ENCODE measurements around the gene IKZF1.
A peak's percentile ranks its signal among the peaks of the same experiment; 100 is the strongest.

IKZF1 gene

GRCh38 chr7:50339990-50340500, 35.5 kb downstream of the IKZF1 start:
- Histone ChIP-seq H3K9me3 (ENCODE audit: insufficient read depth, low read depth, low read length) (no peaks in the 10 kb centered on the region), H3K9me2 (replicated peaks; ENCODE audit: low read depth, low read length) (no peaks in the 10 kb centered on the region), H3K36me3 (ENCODE audit: insufficient read depth, low read length) (peaks cover 26% of the 10 kb centered on the region; the same call in 1 of the 2 replicates), H3F3A (ENCODE audit: low read depth) (no peaks in the 10 kb centered on the region), H2AFZ (ENCODE audit: low read length) (no peak overlapping the region), H3K27me3 (ENCODE audit: insufficient read depth, low read length, poor library complexity, severe bottlenecking) (no peaks in the 10 kb centered on the region), H3K4me2 (ENCODE audit: low read depth, low read length, poor library complexity, severe bottlenecking) (peak overlapping the region; percentile 50), H3K4me3 (ENCODE audit: low read length, poor library complexity, severe bottlenecking) (no peak overlapping the region), H3K79me2 (ENCODE audit: insufficient read depth, low read length) (peaks cover 97% of the 10 kb centered on the region), H3K9ac (ENCODE audit: low read depth, low read length, poor library complexity, severe bottlenecking) (no peak overlapping the region), H4K20me1 (ENCODE audit: insufficient read depth, low read length, poor library complexity, severe bottlenecking) (no peaks in the 10 kb centered on the region), H3K4me1 (ENCODE audit: insufficient read depth, low read length, poor library complexity, severe bottlenecking) (peaks cover 68% of the 10 kb centered on the region)
- TF ChIP-seq EZH2phosphoT487 (IDR thresholded peaks at IDR 0.05; ENCODE audit: borderline replicate concordance): no peak
- TF ChIP-seq, protein P1, sequence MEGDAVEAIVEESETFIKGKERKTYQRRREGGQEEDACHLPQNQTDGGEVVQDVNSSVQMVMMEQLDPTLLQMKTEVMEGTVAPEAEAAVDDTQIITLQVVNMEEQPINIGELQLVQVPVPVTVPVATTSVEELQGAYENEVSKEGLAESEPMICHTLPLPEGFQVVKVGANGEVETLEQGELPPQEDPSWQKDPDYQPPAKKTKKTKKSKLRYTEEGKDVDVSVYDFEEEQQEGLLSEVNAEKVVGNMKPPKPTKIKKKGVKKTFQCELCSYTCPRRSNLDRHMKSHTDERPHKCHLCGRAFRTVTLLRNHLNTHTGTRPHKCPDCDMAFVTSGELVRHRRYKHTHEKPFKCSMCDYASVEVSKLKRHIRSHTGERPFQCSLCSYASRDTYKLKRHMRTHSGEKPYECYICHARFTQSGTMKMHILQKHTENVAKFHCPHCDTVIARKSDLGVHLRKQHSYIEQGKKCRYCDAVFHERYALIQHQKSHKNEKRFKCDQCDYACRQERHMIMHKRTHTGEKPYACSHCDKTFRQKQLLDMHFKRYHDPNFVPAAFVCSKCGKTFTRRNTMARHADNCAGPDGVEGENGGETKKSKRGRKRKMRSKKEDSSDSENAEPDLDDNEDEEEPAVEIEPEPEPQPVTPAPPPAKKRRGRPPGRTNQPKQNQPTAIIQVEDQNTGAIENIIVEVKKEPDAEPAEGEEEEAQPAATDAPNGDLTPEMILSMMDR (conservative IDR thresholded peaks at IDR 0.05; ENCODE audit: low read length): no peak

GRCh38 chr7:50341724-50342123, 37.2 kb downstream of the IKZF1 start:
- Histone ChIP-seq H3K4me2 (ENCODE audit: low read depth, low read length, poor library complexity, severe bottlenecking) (peak overlapping the region; percentile 5), H3K36me3 (ENCODE audit: insufficient read depth, low read length) (peaks cover 42% of the 10 kb centered on the region; the same call in 1 of the 2 replicates), H3K9me2 (replicated peaks; ENCODE audit: low read depth, low read length) (no peaks in the 10 kb centered on the region), H3K9me3 (ENCODE audit: insufficient read depth, low read depth, low read length) (no peaks in the 10 kb centered on the region), H3K4me1 (ENCODE audit: insufficient read depth, low read length, poor library complexity, severe bottlenecking) (peaks cover 58% of the 10 kb centered on the region), H3F3A (ENCODE audit: low read depth) (no peaks in the 10 kb centered on the region), H3K4me3 (ENCODE audit: low read length, poor library complexity, severe bottlenecking) (no peak overlapping the region), H4K20me1 (ENCODE audit: insufficient read depth, low read length, poor library complexity, severe bottlenecking) (peaks cover 3% of the 10 kb centered on the region), H3K9ac (ENCODE audit: low read depth, low read length, poor library complexity, severe bottlenecking) (no peak overlapping the region), H3K27me3 (ENCODE audit: insufficient read depth, low read length, poor library complexity, severe bottlenecking) (no peaks in the 10 kb centered on the region), H3K79me2 (ENCODE audit: insufficient read depth, low read length) (peaks cover 97% of the 10 kb centered on the region), H2AFZ (ENCODE audit: low read length) (no peak overlapping the region)
- TF ChIP-seq, protein P1 (conservative IDR thresholded peaks at IDR 0.05; ENCODE audit: low read length): no peak
- TF ChIP-seq EZH2phosphoT487 (IDR thresholded peaks at IDR 0.05; ENCODE audit: borderline replicate concordance): no peak

DNA sequence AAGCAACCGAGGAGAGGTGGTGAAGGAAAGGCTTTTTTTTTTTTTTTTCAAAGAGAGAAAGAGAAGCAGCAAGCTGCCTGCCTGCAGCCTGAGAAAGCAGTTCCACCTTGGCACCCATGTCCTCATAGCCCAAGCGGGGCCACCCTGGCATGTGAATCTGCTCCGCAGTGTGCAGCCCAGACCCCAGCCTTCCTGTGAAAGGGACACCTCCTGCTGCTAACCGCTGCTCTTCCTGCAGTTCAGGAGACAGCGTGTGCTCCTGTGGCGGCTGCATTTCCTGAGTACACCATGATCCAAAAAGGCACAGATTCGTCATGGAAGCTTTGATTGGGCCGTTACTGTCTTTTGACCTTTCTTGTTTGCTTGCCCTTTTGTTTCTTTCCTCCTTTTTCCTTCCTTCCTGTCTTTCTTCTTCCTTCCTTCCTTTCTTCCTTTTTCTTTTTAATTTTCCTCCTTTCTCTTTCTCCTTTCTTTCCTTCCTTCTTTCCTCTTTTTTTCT, 38.1 kb downstream of the IKZF1 start:
- H2AFZ ChIP-seq (ENCODE audit: low read length): no peak overlapping the region
- peaks cover 52% of the 10 kb centered on the region; the same call in 1 of the 2 replicates for H3K36me3 ChIP-seq (ENCODE audit: insufficient read depth, low read length)
- H4K20me1 ChIP-seq (ENCODE audit: insufficient read depth, low read length, poor library complexity, severe bottlenecking): peaks cover 3% of the 10 kb centered on the region
- no peaks in the 10 kb centered on the region for H3F3A ChIP-seq (ENCODE audit: low read depth)
- no peak overlapping the region for H3K4me2 ChIP-seq (ENCODE audit: low read depth, low read length, poor library complexity, severe bottlenecking)
- no peaks in the 10 kb centered on the region for H3K9me2 ChIP-seq (replicated peaks; ENCODE audit: low read depth, low read length)
- no peak overlapping the region for H3K4me3 ChIP-seq (ENCODE audit: low read length, poor library complexity, severe bottlenecking)
- peaks cover 97% of the 10 kb centered on the region for H3K79me2 ChIP-seq (ENCODE audit: insufficient read depth, low read length)
- TF ChIP-seq EZH2phosphoT487 (IDR thresholded peaks at IDR 0.05; ENCODE audit: borderline replicate concordance): no peak
- TF ChIP-seq, protein P1 (conservative IDR thresholded peaks at IDR 0.05; ENCODE audit: low read length): no peak
- peaks cover 50% of the 10 kb centered on the region for H3K4me1 ChIP-seq (ENCODE audit: insufficient read depth, low read length, poor library complexity, severe bottlenecking)
- no peaks in the 10 kb centered on the region for H3K27me3 ChIP-seq (ENCODE audit: insufficient read depth, low read length, poor library complexity, severe bottlenecking)
- H3K9me3 ChIP-seq (ENCODE audit: insufficient read depth, low read depth, low read length): no peaks in the 10 kb centered on the region
- no peak overlapping the region for H3K9ac ChIP-seq (ENCODE audit: low read depth, low read length, poor library complexity, severe bottlenecking)

Data from Loucy (cell line).